ENCODE results near the gene SPEF2. TPM values are rescaled to one million over a fixed set of nuclear protein-coding genes. Genes with fewer than 3 reads are reported as not detected.
"Not testable (repeated sequence)": the region's sequence is repeated elsewhere in the genome, so short reads cannot be mapped to it uniquely, and the experiment has no call there.

SPEF2 gene
- total and polyA plus RNA-seq, 2 donors from 2014 or later: 7.1 to 19.1 TPM

DNA sequence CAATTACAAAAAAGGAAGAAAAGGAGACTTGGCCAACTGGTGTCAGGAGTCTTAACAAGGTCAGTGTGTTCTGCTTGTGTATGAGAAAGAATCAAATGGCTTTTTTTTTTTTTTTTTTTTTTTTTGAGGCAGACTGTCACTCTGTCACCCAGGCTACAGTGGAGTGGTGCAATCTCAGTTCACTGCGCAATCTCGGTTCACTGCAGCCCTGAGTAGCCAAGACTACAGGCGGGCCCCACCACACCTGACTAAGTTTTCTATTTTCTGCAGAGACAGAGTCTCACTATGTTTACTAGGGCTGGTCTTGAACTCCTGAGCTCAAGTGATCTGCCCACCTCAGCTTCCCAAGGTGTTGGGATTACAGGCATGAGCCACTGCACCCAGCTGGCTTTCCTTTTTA lies 236.0 kb downstream of the SPEF2 start:
- Histone ChIP-seq H3K27ac (ENCODE audit: low read depth in 2 of 2, low read length in 2 of 2) (no peak overlapping the region), H3K27me3 (ENCODE audit: control insufficient read depth, insufficient read depth, low read length) (no peaks in the 10 kb centered on the region), H3K4me1 (ENCODE audit: control insufficient read depth in 2 of 3, insufficient read depth in 2 of 3, low read depth in 1 of 3, low read length in 3 of 3) (peaks cover 0 to 2% (median 0%) of the 10 kb centered on the region in 3 donors), H3K36me3 (ENCODE audit: control insufficient read depth in 2 of 3, insufficient read depth in 3 of 3, low read length in 3 of 3) (no peaks in the 10 kb centered on the region), H3K9ac (ENCODE audit: low read length in 3 of 3) (no peak overlapping the region), H3K9me3 (ENCODE audit: control insufficient read depth in 2 of 3, insufficient read depth in 1 of 3, low read length in 3 of 3) (no peaks in the 10 kb centered on the region), H3K4me3 (ENCODE audit: low read length in 3 of 3) (no peak overlapping the region)
- intact Hi-C loops (cut with DNase I): no loop called here
- DNase-seq (no peak), FAIRE-seq (no peak)
- TF ChIP-seq, protein P1, sequence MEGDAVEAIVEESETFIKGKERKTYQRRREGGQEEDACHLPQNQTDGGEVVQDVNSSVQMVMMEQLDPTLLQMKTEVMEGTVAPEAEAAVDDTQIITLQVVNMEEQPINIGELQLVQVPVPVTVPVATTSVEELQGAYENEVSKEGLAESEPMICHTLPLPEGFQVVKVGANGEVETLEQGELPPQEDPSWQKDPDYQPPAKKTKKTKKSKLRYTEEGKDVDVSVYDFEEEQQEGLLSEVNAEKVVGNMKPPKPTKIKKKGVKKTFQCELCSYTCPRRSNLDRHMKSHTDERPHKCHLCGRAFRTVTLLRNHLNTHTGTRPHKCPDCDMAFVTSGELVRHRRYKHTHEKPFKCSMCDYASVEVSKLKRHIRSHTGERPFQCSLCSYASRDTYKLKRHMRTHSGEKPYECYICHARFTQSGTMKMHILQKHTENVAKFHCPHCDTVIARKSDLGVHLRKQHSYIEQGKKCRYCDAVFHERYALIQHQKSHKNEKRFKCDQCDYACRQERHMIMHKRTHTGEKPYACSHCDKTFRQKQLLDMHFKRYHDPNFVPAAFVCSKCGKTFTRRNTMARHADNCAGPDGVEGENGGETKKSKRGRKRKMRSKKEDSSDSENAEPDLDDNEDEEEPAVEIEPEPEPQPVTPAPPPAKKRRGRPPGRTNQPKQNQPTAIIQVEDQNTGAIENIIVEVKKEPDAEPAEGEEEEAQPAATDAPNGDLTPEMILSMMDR (IDR thresholded peaks at IDR 0.05; ENCODE audit: borderline replicate concordance, extremely low read depth, insufficient read depth): no peak

DNA sequence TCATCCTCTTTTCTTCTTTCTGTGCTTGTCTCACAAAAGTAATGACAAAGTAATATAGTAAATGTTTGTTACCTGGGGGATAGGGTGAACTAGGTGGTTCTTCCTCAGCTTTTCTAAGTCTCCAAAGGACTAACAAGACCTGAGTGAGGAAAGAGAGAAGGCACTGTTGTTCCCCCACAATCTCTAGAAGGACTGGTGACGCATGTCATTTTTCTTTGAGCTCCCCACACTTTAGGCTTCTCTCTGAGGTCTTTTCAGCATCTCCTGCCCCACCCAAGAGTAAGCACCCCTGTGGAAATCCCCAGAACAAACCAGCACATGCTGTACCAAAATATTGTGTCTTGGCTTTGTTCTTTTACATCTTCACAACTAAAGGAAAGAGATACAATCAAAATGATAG lies 236.6 kb downstream of the SPEF2 start:
- Histone ChIP-seq H3K4me3 (ENCODE audit: low read length in 3 of 3) (no peak overlapping the region), H3K4me1 (ENCODE audit: control insufficient read depth in 2 of 3, insufficient read depth in 2 of 3, low read depth in 1 of 3, low read length in 3 of 3) (peaks cover 0 to 2% (median 0%) of the 10 kb centered on the region in 3 donors), H3K9me3 (ENCODE audit: control insufficient read depth in 2 of 3, insufficient read depth in 1 of 3, low read length in 3 of 3) (no peaks in the 10 kb centered on the region), H3K9ac (ENCODE audit: low read length in 3 of 3) (no peak overlapping the region), H3K27me3 (ENCODE audit: control insufficient read depth, insufficient read depth, low read length) (no peaks in the 10 kb centered on the region), H3K27ac (ENCODE audit: low read depth in 2 of 2, low read length in 2 of 2) (no peak overlapping the region), H3K36me3 (ENCODE audit: control insufficient read depth in 2 of 3, insufficient read depth in 3 of 3, low read length in 3 of 3) (no peaks in the 10 kb centered on the region)
- FAIRE-seq (no peak), DNase-seq (no peak)
- intact Hi-C loops (cut with DNase I): no loop called here
- TF ChIP-seq, protein P1 (IDR thresholded peaks at IDR 0.05; ENCODE audit: borderline replicate concordance, extremely low read depth, insufficient read depth): no peak

DNA sequence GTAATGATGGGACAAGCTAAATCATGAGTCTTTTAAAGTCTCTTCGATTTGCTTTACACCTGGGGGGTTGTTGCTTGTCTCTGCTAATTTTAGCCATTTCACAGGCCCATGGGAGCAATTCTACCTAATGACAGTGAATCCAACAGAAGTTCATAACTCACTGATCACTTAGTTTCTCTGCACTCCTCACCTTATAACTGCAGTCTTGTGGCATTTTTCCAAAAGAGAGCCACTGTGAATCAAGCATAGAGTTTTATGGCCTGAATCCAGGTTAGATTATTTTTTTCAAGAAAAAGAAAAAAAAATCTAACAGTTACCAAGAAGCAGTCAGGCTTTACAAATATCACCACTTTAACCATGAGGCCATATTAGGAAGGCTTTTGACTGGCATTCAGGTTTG lies 237.5 kb downstream of the SPEF2 start:
- FAIRE-seq: no peak

DNA sequence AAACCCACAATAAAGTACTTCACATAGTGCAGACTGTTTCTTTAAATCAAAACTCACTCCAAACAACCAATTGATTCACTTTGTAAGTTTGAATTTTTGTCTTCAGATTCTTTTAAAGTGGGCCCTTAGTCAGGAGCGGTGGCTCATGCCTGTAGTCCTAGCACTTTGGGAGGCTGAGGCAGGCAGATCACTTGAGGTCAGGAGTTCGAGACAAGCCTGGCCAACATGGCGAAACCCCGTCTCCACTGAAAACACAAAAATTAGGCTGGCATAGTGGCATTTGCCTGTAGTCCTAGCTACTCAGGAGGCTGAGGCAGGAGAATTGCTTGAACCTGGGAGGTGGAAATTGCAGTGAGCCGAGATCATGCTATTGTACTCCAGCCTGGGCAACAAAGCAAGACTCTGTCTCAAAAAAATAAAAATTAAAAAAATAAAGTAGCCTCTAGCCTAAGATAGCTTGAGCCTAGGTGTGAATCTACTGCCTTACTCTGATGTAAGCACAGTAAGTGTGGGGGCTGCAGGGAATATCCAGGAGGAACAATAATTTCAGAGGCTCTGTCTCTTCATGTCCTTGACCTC lies 238.6 kb downstream of the SPEF2 start:
- DNase-seq; H3K9me3 ChIP-seq (ENCODE audit: control insufficient read depth in 2 of 3, insufficient read depth in 1 of 3, low read length in 3 of 3); H3K36me3 ChIP-seq (ENCODE audit: control insufficient read depth in 2 of 3, insufficient read depth in 3 of 3, low read length in 3 of 3); H3K4me1 ChIP-seq (ENCODE audit: control insufficient read depth in 2 of 3, insufficient read depth in 2 of 3, low read depth in 1 of 3, low read length in 3 of 3); H3K27me3 ChIP-seq (ENCODE audit: control insufficient read depth, insufficient read depth, low read length); H3K27ac ChIP-seq (ENCODE audit: low read depth in 2 of 2, low read length in 2 of 2); H3K4me3 ChIP-seq (ENCODE audit: low read length in 3 of 3); intact Hi-C loops (cut with DNase I); FAIRE-seq; H3K9ac ChIP-seq (ENCODE audit: low read length in 3 of 3): not testable (repeated sequence)

More for the DNA sequence above, 237.5 kb downstream of the SPEF2 start:
- intact Hi-C loops (cut with DNase I): no loop called here
- H3K36me3 ChIP-seq (ENCODE audit: control insufficient read depth in 2 of 3, insufficient read depth in 3 of 3, low read length in 3 of 3): no peaks in the 10 kb centered on the region
- H3K9ac ChIP-seq (ENCODE audit: low read length in 3 of 3): no peak overlapping the region
- no peak overlapping the region for H3K27ac ChIP-seq (ENCODE audit: low read depth in 2 of 2, low read length in 2 of 2)
- H3K9me3 ChIP-seq (ENCODE audit: control insufficient read depth in 2 of 3, insufficient read depth in 1 of 3, low read length in 3 of 3): no peaks in the 10 kb centered on the region
- TF ChIP-seq, protein P1 (IDR thresholded peaks at IDR 0.05; ENCODE audit: borderline replicate concordance, extremely low read depth, insufficient read depth): no peak
- DNase-seq: no peak
- H3K4me1 ChIP-seq (ENCODE audit: control insufficient read depth in 2 of 3, insufficient read depth in 2 of 3, low read depth in 1 of 3, low read length in 3 of 3): peaks cover 0 to 2% (median 0%) of the 10 kb centered on the region in 3 donors
- H3K4me3 ChIP-seq (ENCODE audit: low read length in 3 of 3): no peak overlapping the region
- no peaks in the 10 kb centered on the region for H3K27me3 ChIP-seq (ENCODE audit: control insufficient read depth, insufficient read depth, low read length)

Measured in kidney (tissue), 14 donors.